HepG2 (cell line): ENCODE results near the gene CIAO2B. TPM values are rescaled to one million over a fixed set of nuclear protein-coding genes. Genes with fewer than 3 reads are reported as not detected.

Experiments
- ATAC-seq: fragments of 200-7000 bp; cut with Tn5 transposase; 3 replicates; pipeline ENCODE4 v1.9.1; 2020; ENCODE audit warnings: mild to moderate bottlenecking, moderate library complexity
- BruUV-seq: library from RNA; stranded (reverse); fragments of 400-500 nt; replicated peaks from 2 replicates; lab custom pipeline; 2021; lab: Mats Ljungman, UMichigan
- CTCF ChIA-PET: fragments of 300-600 bp; formaldehyde crosslinking; extraction: SDS; loops from one replicate; lab custom pipeline; 2021; ENCODE audit warnings: low total read pairs, inconsistent platforms, low intra/inter-chr PET ratio; lab: Yijun Ruan, JAX
- POLR2A ChIA-PET: fragments of 350-600 bp; sonication (Branson Sonifier 250); formaldehyde crosslinking; loops from one replicate; lab custom pipeline; 2020; ENCODE audit warnings: antibody characterized with exemption, inconsistent platforms; lab: Yijun Ruan, JAX
- DNase-seq: peaks from one replicate; pipeline ENCODE4 v3.0.0-alpha.2; 2015; ENCODE audit warnings: low spot score
- FAIRE-seq: peaks from 3 replicates; lab custom pipeline; 2011; peaks lifted over from hg19 to GRCh38; lab: Jason Lieb, UNC
- H2AFZ ChIP-seq: one replicate; pipeline ENCODE4 v1.6.1; 2011; ENCODE audit warnings: low read length, inconsistent platforms
- H3K27ac ChIP-seq: fragments of 300-600 bp; 3 replicates; pipeline ENCODE4 v1.8.0; 2011; ENCODE audit warnings: mixed run types, mild to moderate bottlenecking, mixed read lengths, low read length, inconsistent platforms; ENCODE audit not compliant: insufficient read depth; ENCODE audit errors: extremely low read length
- H3K27me3 ChIP-seq, 2 experiments: fragments of 200-600 bp in 1 of 2; 2 replicates in 1 of 2; 3 replicates in 1 of 2; pipeline versions ENCODE4 v1.6.0 to v1.8.0; 2011; ENCODE audit warnings: low read length in 2 of 2, mild to moderate bottlenecking in 2 of 2, moderate library complexity in 2 of 2, inconsistent platforms in 1 of 2; ENCODE audit not compliant: insufficient read depth in 2 of 2, control insufficient read depth in 1 of 2
- H3K36me3 ChIP-seq, 2 experiments: fragments of 200-600 bp in 1 of 2; replicated peaks in 1 of 2; 2 replicates in 1 of 2; 3 replicates in 1 of 2; pipeline versions ENCODE4 v1.5.1 to v1.8.0; 2011; ENCODE audit warnings: low read length in 2 of 2, inconsistent platforms in 1 of 2; ENCODE audit not compliant: insufficient read depth in 2 of 2, control insufficient read depth in 1 of 2
- H3K4me1 ChIP-seq: 2 replicates; pipeline ENCODE4 v1.5.1; 2012; ENCODE audit warnings: low read length, inconsistent platforms; ENCODE audit not compliant: insufficient read depth
- H3K4me2 ChIP-seq: 2 replicates; pipeline ENCODE4 v1.6.0; 2011; ENCODE audit warnings: low read depth, low read length, inconsistent platforms
- H3K4me3 ChIP-seq, 3 experiments: fragments of 200-600 bp in 1 of 3; sonication (generic), shearing (Covaris generic) in 1 of 3; replicated peaks in 1 of 3; 2 replicates each; pipeline ENCODE4 v1.5.1; 2011 to 2016; ENCODE audit warnings: low read length in 3 of 3, inconsistent platforms in 2 of 3, low read depth in 2 of 3, mild to moderate bottlenecking in 2 of 3, control low read depth in 1 of 3, mixed read lengths in 1 of 3; ENCODE audit not compliant: insufficient read depth in 1 of 3
- H3K79me2 ChIP-seq: one replicate; pipeline ENCODE4 v1.6.1; 2011; ENCODE audit warnings: low read length, inconsistent platforms; ENCODE audit not compliant: insufficient read depth
- H3K9ac ChIP-seq: 2 replicates; pipeline ENCODE4 v1.6.0; 2011; ENCODE audit warnings: mild to moderate bottlenecking, low read depth, low read length, inconsistent platforms; ENCODE audit not compliant: insufficient read depth
- H3K9me3 ChIP-seq: 2 replicates; pipeline ENCODE4 v1.5.1; 2012; ENCODE audit warnings: mild to moderate bottlenecking, low read length
- H4K20me1 ChIP-seq: 2 replicates; pipeline ENCODE4 v1.6.0; 2011; ENCODE audit warnings: inconsistent platforms, mild to moderate bottlenecking, low read length, moderate library complexity; ENCODE audit not compliant: insufficient read depth
- CEBPB ChIP-seq: IDR thresholded peaks from 2 replicates; pipeline ENCODE4 v1.6.1; 2011; ENCODE audit warnings: low read depth, low read length, improper control_type of control experiment, borderline replicate concordance
- CREB1 ChIP-seq, 2 experiments: fragments of 450-650 bp in 1 of 2; IDR thresholded peaks; 2 replicates each; pipeline ENCODE4 v1.6.1; 2016 to 2017; ENCODE audit warnings: control low read depth in 1 of 2, mild to moderate bottlenecking in 1 of 2, missing compliant biosample characterization in 1 of 2, missing genetic modification characterization in 1 of 2
- FOXK1 ChIP-seq: sonication (generic); formaldehyde crosslinking; IDR thresholded peaks from 2 replicates; pipeline ENCODE4 v1.4.0; 2020; ENCODE audit warnings: low read depth, missing genetic modification reagents, borderline replicate concordance
- PATZ1 ChIP-seq: sonication (generic); formaldehyde crosslinking; IDR thresholded peaks from 2 replicates; pipeline ENCODE4 v1.4.0; 2020; ENCODE audit warnings: missing genetic modification reagents
- ZBTB40 ChIP-seq, 2 experiments: fragments of 450-650 bp in 1 of 2; sonication (generic) in 1 of 2; formaldehyde crosslinking in 1 of 2; IDR thresholded peaks; 2 replicates each; pipeline versions ENCODE4 v1.6.1 to v1.8.0; 2016 to 2022; ENCODE audit warnings: antibody characterized with exemption in 1 of 2, mild to moderate bottlenecking in 1 of 2, missing genetic modification reagents in 1 of 2
- ZBTB44 ChIP-seq: sonication (generic); formaldehyde crosslinking; IDR thresholded peaks from 2 replicates; pipeline ENCODE4 v1.4.0; 2020; ENCODE audit warnings: missing genetic modification reagents
- ZNF501 ChIP-seq: sonication (generic); formaldehyde crosslinking; IDR thresholded peaks from 2 replicates; pipeline ENCODE4 v1.5.1; 2020; ENCODE audit warnings: mild to moderate bottlenecking, moderate library complexity, missing genetic modification reagents
- ZNF562 ChIP-seq: sonication (generic); formaldehyde crosslinking; IDR thresholded peaks from 2 replicates; pipeline ENCODE4 v1.8.0; 2022; ENCODE audit warnings: missing genetic modification reagents, borderline replicate concordance
- WGBS: methylation state at CpG from one replicate; pipeline ENCODE4 v1.1.6; 2017; ENCODE audit warnings: low lambda C conversion rate; 5-methylcytosine and 5-hydroxymethylcytosine counted together
- in situ Hi-C: cut with HindIII; loops from 2 replicates; pipeline ENCODE4 v1.10.0; 2017; ENCODE audit warnings: low pct_unique_long_range_greater_than_20kb; ENCODE audit not compliant: extremely low pct_ligation_motif_present
- intact Hi-C: fragments of 100-400 bp; cut with micrococcal nuclease; formaldehyde crosslinking; loops from one replicate; pipeline ENCODE4 v1.10.0; 2022; ENCODE audit not compliant: unreplicated experiment
- polyA plus RNA-seq, 8 experiments: library from polyadenylated mRNA; depleted of rRNA in 3 of 8; stranded (reverse) in 7 of 8; unstranded in 1 of 8; fragments of >200 nt; fragmentation: Illumina TruSeq in 4 of 8; extraction: Trizol in 4 of 8; gene quantifications; 2 replicates each; pipeline versions ENCODE4 v1.2.1 to v1.2.3, GENCODE V29; 2011 to 2016; ENCODE audit warnings: low read depth in 4 of 8, missing spikeins in 1 of 8, mixed read lengths in 1 of 8; ENCODE audit not compliant: insufficient read depth in 1 of 8
- total RNA-seq, 5 experiments: library from RNA; depleted of rRNA; stranded (reverse); fragments of >200 nt; fragmentation: Illumina TruSeq; extraction: Trizol; gene quantifications; 2 replicates each; pipeline ENCODE4 v1.2.3, GENCODE V29; 2016; ENCODE audit warnings: low read depth in 1 of 5

Gene CIAO2B
- total and polyA plus RNA-seq, 2 of the 13 experiments (the other 11 are each of a cell fraction or from before 2014, with no cell fraction given): 157 to 293 TPM

- H3K4me3 ChIP-seq: no peak overlapping the region
- H3K4me2 ChIP-seq: no peak overlapping the region
- intact Hi-C loops: no loop called here
- ChIA-PET POLR2A (interaction anchor here (0.7 to 2.6 kb wide), 7 partner anchors 9 to 231 kb away, joined by 3 to 10 read pairs (median 3); partner anchors contain the start of genes CDH16 and PDP2), CTCF (interaction anchor here (1.9 kb wide), 1 partner anchor 35 kb away, joined by 5 read pairs; no protein-coding TSS in a partner anchor)
- ATAC-seq (no peak), DNase-seq (peak; percentile 76), FAIRE-seq (peak; percentile 54)
- H3K27ac ChIP-seq: no peak overlapping the region
- no peak overlapping the region for H3K9ac ChIP-seq
- peaks cover 0 to 5% of the 10 kb centered on the region in 2 experiments; a peak in 2 of 5 replicates for H3K36me3 ChIP-seq
- H2AFZ ChIP-seq: no peak overlapping the region
- H3K4me1 ChIP-seq: peaks cover 69% of the 10 kb centered on the region
- BruUV-seq: no TSS peak
- 53% methylated on average over 4 of the region's 4 CpGs for WGBS
- peaks cover 17% of the 10 kb centered on the region for H3K79me2 ChIP-seq
- in situ Hi-C loops: no loop called here
- peaks cover 5 to 16% of the 10 kb centered on the region in 2 experiments; a peak in 3 of 5 replicates for H3K27me3 ChIP-seq
- no peaks in the 10 kb centered on the region for H4K20me1 ChIP-seq
- no peaks in the 10 kb centered on the region for H3K9me3 ChIP-seq
- TF ChIP-seq PATZ1 (CRISPR knock-in tag) (peak; percentile 22; the same call in 1 of the 2 replicates), CEBPB (peak; percentile 84), ZNF501 (CRISPR knock-in tag) (0 out of 2 replicates have a peak, but pooled peaks have one; percentile 46), ZBTB40 (IDR thresholded peaks at IDR 0.05) (no peak), ZBTB40 (CRISPR knock-in tag; IDR thresholded peaks at IDR 0.05) (no peak), FOXK1 (no peak), ZBTB44 (CRISPR knock-in tag) (no peak), CREB1 (IDR thresholded peaks at IDR 0.05) (peak; percentile 73), CREB1 (CRISPR knock-in tag; IDR thresholded peaks at IDR 0.05) (no peak), ZNF562 (CRISPR knock-in tag) (no peak)
These were observed 4.0 kb downstream of the CIAO2B start for GRCh38 chr16:66930189-66930588.
